Activated CD4-positive, alpha-beta memory T cell treated with anti-CD3 and anti-CD28 coated beads for 36 hours (primary cell): Measurements from ENCODE around the gene MED13L. TPM values are rescaled to one million over a fixed set of nuclear protein-coding genes. Genes with fewer than 3 reads are reported as not detected.
A peak's percentile ranks its signal among the peaks of the same experiment; 100 is the strongest.
"Not testable (repeated sequence)": the region's sequence is repeated elsewhere in the genome, so short reads cannot be mapped to it uniquely, and the experiment has no call there.

Experiments used
- CTCF ChIA-PET: fragments of 350-600 bp; sonication (Branson Sonifier 250); formaldehyde crosslinking; loops from one replicate; lab custom pipeline; 2021; ENCODE audit warnings: antibody characterized with exemption, inconsistent platforms; lab: Charles Lee
- POLR2A ChIA-PET: fragments of 350-600 bp; sonication (Branson Sonifier 250); formaldehyde crosslinking; loops from one replicate; lab custom pipeline; 2021; ENCODE audit warnings: antibody characterized with exemption; lab: Charles Lee
- DNase-seq: peaks from one replicate; pipeline ENCODE4 v3.0.0-alpha.2; 2020
- H3K27ac Mint-ChIP-seq: one replicate; pipeline ENCODE4 v1.8.0; 2021; ENCODE audit warnings: mixed read lengths
- H3K27me3 Mint-ChIP-seq: one replicate; pipeline ENCODE4 v1.8.0; 2021; ENCODE audit warnings: mixed read lengths
- H3K36me3 Mint-ChIP-seq: one replicate; pipeline ENCODE4 v1.8.0; 2021; ENCODE audit warnings: mixed read lengths
- H3K4me1 Mint-ChIP-seq: one replicate; pipeline ENCODE4 v1.8.0; 2021; ENCODE audit warnings: low read depth, mixed read lengths
- H3K4me3 Mint-ChIP-seq: one replicate; pipeline ENCODE4 v1.8.0; 2021; ENCODE audit warnings: mild to moderate bottlenecking, mixed read lengths
- H3K9me3 Mint-ChIP-seq: one replicate; pipeline ENCODE4 v1.8.0; 2021; ENCODE audit warnings: mixed read lengths
- intact Hi-C: fragments of 100-400 bp; cut with micrococcal nuclease; formaldehyde crosslinking; loops from one replicate; pipeline ENCODE4 v1.15.1; 2023
- total RNA-seq, 2 experiments: library from RNA; stranded (reverse); gene quantifications; one replicate each; pipeline ENCODE4 v1.2.3, GENCODE V29; 2021

MED13L gene
- total RNA-seq, 2 experiments from 2014 or later = 37.7 to 41.4 TPM

- no peak overlapping the region for H3K4me3 Mint-ChIP-seq
- ChIA-PET POLR2A (no interaction called here), CTCF (interaction anchor here (0.6 to 1.5 kb wide), 5 partner anchors 9 to 282 kb away, joined by 3 to 4 read pairs (median 3); no protein-coding TSS in a partner anchor)
- H3K36me3 Mint-ChIP-seq = peaks cover 1% of the 10 kb centered on the region
- no peaks in the 10 kb centered on the region for H3K9me3 Mint-ChIP-seq
- H3K4me1 Mint-ChIP-seq = peaks cover 30% of the 10 kb centered on the region
- intact Hi-C loops = no loop called here
- H3K27me3 Mint-ChIP-seq = no peaks in the 10 kb centered on the region
- H3K27ac Mint-ChIP-seq = no peak overlapping the region
- no peak for DNase-seq
These were observed 39.3 kb downstream of the MED13L start for GRCh38 chr12:116238149-116238548.

- Mint-ChIP-seq H3K4me1 (peaks cover 26% of the 10 kb centered on the region), H3K9me3 (no peaks in the 10 kb centered on the region), H3K4me3 (no peak overlapping the region), H3K27me3 (no peaks in the 10 kb centered on the region), H3K27ac (peak overlapping the region; percentile 74), H3K36me3 (peaks cover 1% of the 10 kb centered on the region)
- no peak for DNase-seq
- ChIA-PET POLR2A (interaction anchor here (0.6 kb wide), 1 partner anchor 472 kb away, joined by 3 read pairs; no protein-coding TSS in a partner anchor), CTCF (interaction anchor here (1.3 to 2.1 kb wide), 9 partner anchors 11 to 362 kb away, joined by 3 to 12 read pairs (median 5); no protein-coding TSS in a partner anchor)
- intact Hi-C loops = loop anchor here (1.0 to 2.0 kb wide), 4 partner anchors 94 to 238 kb away; no protein-coding TSS in a partner anchor
These were observed 40.5 kb downstream of the MED13L start for GRCh38 chr12:116236976-116237375.

- H3K9me3 Mint-ChIP-seq = no peaks in the 10 kb centered on the region
- peaks cover 2% of the 10 kb centered on the region for H3K36me3 Mint-ChIP-seq
- DNase-seq = peak; percentile 63
- intact Hi-C loops = loop anchor here (1.0 to 2.0 kb wide), 4 partner anchors 93 to 237 kb away; no protein-coding TSS in a partner anchor
- ChIA-PET POLR2A (interaction anchor here (0.6 kb wide), 1 partner anchor 472 kb away, joined by 3 read pairs; no protein-coding TSS in a partner anchor), CTCF (interaction anchor here (0.6 to 2.1 kb wide), 40 partner anchors 8 to 473 kb away, joined by 3 to 12 read pairs (median 4); no protein-coding TSS in a partner anchor)
- peak overlapping the region; percentile 64 for H3K27ac Mint-ChIP-seq
- H3K4me1 Mint-ChIP-seq = peaks cover 27% of the 10 kb centered on the region
- H3K4me3 Mint-ChIP-seq = no peak overlapping the region
- H3K27me3 Mint-ChIP-seq = no peaks in the 10 kb centered on the region
These were observed 41.3 kb downstream of the MED13L start for GRCh38 chr12:116236148-116236731.

GRCh38 chr12:116234148-116234547 lies 43.3 kb downstream of the MED13L start:
- H3K27ac Mint-ChIP-seq, POLR2A ChIA-PET, H3K4me3 Mint-ChIP-seq, H3K36me3 Mint-ChIP-seq, H3K27me3 Mint-ChIP-seq, intact Hi-C loops, CTCF ChIA-PET, DNase-seq, H3K9me3 Mint-ChIP-seq: not testable (repeated sequence)
- H3K4me1 Mint-ChIP-seq = peaks cover 24% of the 10 kb centered on the region

GRCh38 chr12:116233669-116234068 lies 43.8 kb downstream of the MED13L start:
- ChIA-PET CTCF (no interaction called here), POLR2A (no interaction called here)
- no peak overlapping the region for H3K27ac Mint-ChIP-seq
- H3K9me3 Mint-ChIP-seq = no peaks in the 10 kb centered on the region
- peaks cover 7% of the 10 kb centered on the region for H3K36me3 Mint-ChIP-seq
- peaks cover 24% of the 10 kb centered on the region for H3K4me1 Mint-ChIP-seq
- H3K27me3 Mint-ChIP-seq = no peaks in the 10 kb centered on the region
- no peak for DNase-seq
- intact Hi-C loops = no loop called here
- no peak overlapping the region for H3K4me3 Mint-ChIP-seq

GRCh38 chr12:116227811-116228210 lies 49.7 kb downstream of the MED13L start:
- Mint-ChIP-seq H3K9me3 (no peaks in the 10 kb centered on the region), H3K27me3 (no peaks in the 10 kb centered on the region), H3K36me3 (peaks cover 14% of the 10 kb centered on the region), H3K4me1 (peaks cover 12% of the 10 kb centered on the region), H3K4me3 (no peak overlapping the region), H3K27ac (no peak overlapping the region)
- intact Hi-C loops = no loop called here
- CTCF ChIA-PET = interaction anchor here (1.3 to 1.6 kb wide), 2 partner anchors 8 to 34 kb away, joined by 3 to 8 read pairs; no protein-coding TSS in a partner anchor
- no peak for DNase-seq
- POLR2A ChIA-PET = no interaction called here

- ChIA-PET CTCF (interaction anchor here (1.3 kb wide), 1 partner anchor 10 kb away, joined by 6 read pairs; no protein-coding TSS in a partner anchor), POLR2A (no interaction called here)
- Mint-ChIP-seq H3K4me1 (peaks cover 18% of the 10 kb centered on the region), H3K27me3 (no peaks in the 10 kb centered on the region), H3K9me3 (no peaks in the 10 kb centered on the region), H3K27ac (no peak overlapping the region), H3K36me3 (peaks cover 17% of the 10 kb centered on the region), H3K4me3 (no peak overlapping the region)
- intact Hi-C loops = no loop called here
- no peak for DNase-seq
These were observed 51.5 kb downstream of the MED13L start for GRCh38 chr12:116226026-116226425.

- H3K27ac Mint-ChIP-seq = no peak overlapping the region
- H3K4me3 Mint-ChIP-seq = no peak overlapping the region
- POLR2A ChIA-PET = no interaction called here
- H3K4me1 Mint-ChIP-seq = peaks cover 25% of the 10 kb centered on the region
- no peaks in the 10 kb centered on the region for H3K9me3 Mint-ChIP-seq
- intact Hi-C loops = no loop called here
- DNase-seq = peak; percentile 40
- no peaks in the 10 kb centered on the region for H3K27me3 Mint-ChIP-seq
- peaks cover 15% of the 10 kb centered on the region for H3K36me3 Mint-ChIP-seq
- CTCF ChIA-PET = interaction anchor here (0.6 kb wide), 1 partner anchor 9 kb away, joined by 3 read pairs; no protein-coding TSS in a partner anchor
These were observed 55.1 kb downstream of the MED13L start for GRCh38 chr12:116222358-116222757.

GRCh38 chr12:116220756-116221155 lies 56.7 kb downstream of the MED13L start:
- Mint-ChIP-seq H3K9me3 (no peaks in the 10 kb centered on the region), H3K4me3 (no peak overlapping the region), H3K4me1 (peaks cover 40% of the 10 kb centered on the region), H3K27me3 (no peaks in the 10 kb centered on the region), H3K27ac (no peak overlapping the region), H3K36me3 (peaks cover 10% of the 10 kb centered on the region)
- DNase-seq = no peak
- CTCF ChIA-PET = no interaction called here
- POLR2A ChIA-PET = no interaction called here
- intact Hi-C loops = no loop called here

- POLR2A ChIA-PET = no interaction called here
- Mint-ChIP-seq H3K27me3 (no peaks in the 10 kb centered on the region), H3K4me3 (no peak overlapping the region), H3K4me1 (peaks cover 50% of the 10 kb centered on the region), H3K36me3 (peaks cover 3% of the 10 kb centered on the region), H3K9me3 (no peaks in the 10 kb centered on the region), H3K27ac (no peak overlapping the region)
- no peak for DNase-seq
- intact Hi-C loops = no loop called here
- CTCF ChIA-PET = no interaction called here
These were observed 60.3 kb downstream of the MED13L start for GRCh38 chr12:116217045-116217735.

GRCh38 chr12:116216022-116216756 lies 61.3 kb downstream of the MED13L start:
- Mint-ChIP-seq H3K9me3 (no peaks in the 10 kb centered on the region), H3K4me3 (no peak overlapping the region), H3K36me3 (peaks cover 2% of the 10 kb centered on the region), H3K27ac (no peak overlapping the region), H3K27me3 (no peaks in the 10 kb centered on the region), H3K4me1 (peaks cover 54% of the 10 kb centered on the region)
- DNase-seq = no peak
- CTCF ChIA-PET = interaction anchor here (0.5 to 0.6 kb wide), 2 partner anchors 56 to 217 kb away, joined by 3 read pairs; no protein-coding TSS in a partner anchor
- intact Hi-C loops = no loop called here
- POLR2A ChIA-PET = no interaction called here

GRCh38 chr12:116215023-116215422 lies 62.5 kb downstream of the MED13L start:
- ChIA-PET POLR2A (no interaction called here), CTCF (no interaction called here)
- intact Hi-C loops = no loop called here
- no peak for DNase-seq
- Mint-ChIP-seq H3K4me3 (no peak overlapping the region), H3K4me1 (peaks cover 65% of the 10 kb centered on the region), H3K27ac (no peak overlapping the region), H3K9me3 (no peaks in the 10 kb centered on the region), H3K27me3 (no peaks in the 10 kb centered on the region), H3K36me3 (no peaks in the 10 kb centered on the region)
